ENCODE data around the gene TMC7.

DNA sequence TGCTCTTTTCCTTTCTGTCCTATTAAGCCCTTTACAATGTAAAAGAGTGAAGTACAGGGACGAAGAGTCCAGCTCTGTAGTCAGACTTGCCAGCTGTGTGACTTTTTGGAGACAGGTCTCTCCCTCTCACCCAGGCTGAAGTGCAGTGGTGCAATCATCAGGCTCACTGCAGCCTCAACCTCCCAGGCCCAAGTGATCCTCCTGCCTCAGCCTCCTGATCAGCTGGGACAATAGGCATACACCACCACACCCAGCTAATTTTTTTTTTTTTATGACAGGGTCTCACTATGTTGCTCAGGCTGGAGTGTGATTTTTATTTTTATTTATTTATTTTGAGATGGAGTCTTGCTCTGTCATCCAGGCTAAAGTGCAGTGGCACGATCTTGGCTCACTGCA is 122.9 kb downstream of the TMC7 start:
- TF ChIP-seq, protein P1, sequence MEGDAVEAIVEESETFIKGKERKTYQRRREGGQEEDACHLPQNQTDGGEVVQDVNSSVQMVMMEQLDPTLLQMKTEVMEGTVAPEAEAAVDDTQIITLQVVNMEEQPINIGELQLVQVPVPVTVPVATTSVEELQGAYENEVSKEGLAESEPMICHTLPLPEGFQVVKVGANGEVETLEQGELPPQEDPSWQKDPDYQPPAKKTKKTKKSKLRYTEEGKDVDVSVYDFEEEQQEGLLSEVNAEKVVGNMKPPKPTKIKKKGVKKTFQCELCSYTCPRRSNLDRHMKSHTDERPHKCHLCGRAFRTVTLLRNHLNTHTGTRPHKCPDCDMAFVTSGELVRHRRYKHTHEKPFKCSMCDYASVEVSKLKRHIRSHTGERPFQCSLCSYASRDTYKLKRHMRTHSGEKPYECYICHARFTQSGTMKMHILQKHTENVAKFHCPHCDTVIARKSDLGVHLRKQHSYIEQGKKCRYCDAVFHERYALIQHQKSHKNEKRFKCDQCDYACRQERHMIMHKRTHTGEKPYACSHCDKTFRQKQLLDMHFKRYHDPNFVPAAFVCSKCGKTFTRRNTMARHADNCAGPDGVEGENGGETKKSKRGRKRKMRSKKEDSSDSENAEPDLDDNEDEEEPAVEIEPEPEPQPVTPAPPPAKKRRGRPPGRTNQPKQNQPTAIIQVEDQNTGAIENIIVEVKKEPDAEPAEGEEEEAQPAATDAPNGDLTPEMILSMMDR (IDR thresholded peaks at IDR 0.05), result no peak
- TF ChIP-seq POLR2A (IDR thresholded peaks at IDR 0.05), result no peak

Measured in prostate gland (tissue), 2 donors.